GM18858 (cell line): ENCODE measurements around the gene ADD3.
"Not testable (repeated sequence)": the region's sequence is repeated elsewhere in the genome, so short reads cannot be mapped to it uniquely, and the experiment has no call there.

ENCODE experiments used
- ATAC-seq: cut with Tn5 transposase; IDR thresholded peaks from one replicate; pipeline ENCODE4 v1.9.1; 2021; ENCODE audit not compliant: unreplicated experiment

The ADD3 gene

GRCh38 chr10:110101464-110102144, 93.8 kb downstream of the ADD3 start:
- ATAC-seq: no peak

GRCh38 chr10:110103921-110104461, 96.2 kb downstream of the ADD3 start:
- no peak for ATAC-seq

- ATAC-seq: no peak
Measured at GRCh38 chr10:110105873-110106272, 98.1 kb downstream of the ADD3 start.

- no peak for ATAC-seq
Measured at GRCh38 chr10:110107430-110107829, 99.6 kb downstream of the ADD3 start.

GRCh38 chr10:110107887-110108286, 100.1 kb downstream of the ADD3 start:
- no peak for ATAC-seq

GRCh38 chr10:110109511-110109910, 101.7 kb downstream of the ADD3 start:
- ATAC-seq: no peak

- ATAC-seq: no peak
Measured at GRCh38 chr10:110110338-110110737, 102.6 kb downstream of the ADD3 start.

- no peak for ATAC-seq
Measured at GRCh38 chr10:110113670-110114337, 106.0 kb downstream of the ADD3 start.

- ATAC-seq: not testable (repeated sequence)
Measured at GRCh38 chr10:110114668-110115067, 106.9 kb downstream of the ADD3 start.

- no peak for ATAC-seq
Measured at GRCh38 chr10:110115784-110116520, 108.2 kb downstream of the ADD3 start.

GRCh38 chr10:110118891-110119621, 111.3 kb downstream of the ADD3 start:
- ATAC-seq: no peak

- no peak for ATAC-seq
Measured at GRCh38 chr10:110123594-110123993, 115.8 kb downstream of the ADD3 start.

GRCh38 chr10:110129490-110129889, 121.7 kb downstream of the ADD3 start:
- no peak for ATAC-seq

- ATAC-seq: no peak
Measured at GRCh38 chr10:110134917-110135316, 127.1 kb downstream of the ADD3 start.

GRCh38 chr10:110135836-110136235, 128.1 kb downstream of the ADD3 start:
- ATAC-seq: not testable (repeated sequence)

- ATAC-seq: peak; percentile 44
Measured at GRCh38 chr10:110137142-110137545, 129.4 kb downstream of the ADD3 start.

- peak; percentile 36 for ATAC-seq
Measured at GRCh38 chr10:110138197-110138812, 130.5 kb downstream of the ADD3 start.

- ATAC-seq: no peak
Measured at GRCh38 chr10:110141185-110141584, 133.4 kb downstream of the ADD3 start.

- ATAC-seq: no peak
Measured at GRCh38 chr10:110141871-110142635, 134.3 kb downstream of the ADD3 start.

GRCh38 chr10:110142965-110143364, 135.2 kb downstream of the ADD3 start:
- no peak for ATAC-seq
